ENCODE data around the gene ANK3. TPM values are rescaled to one million over a fixed set of nuclear protein-coding genes. Genes with fewer than 3 reads are reported as not detected.

Gene ANK3
- total RNA-seq, 2 donors from 2014 or later: 46.0 to 47.8 TPM

- no peaks in the 10 kb centered on the region for H3K36me3 ChIP-seq
- H3K27me3 ChIP-seq (replicated peaks; ENCODE audit: insufficient read depth): no peaks in the 10 kb centered on the region
- TF ChIP-seq CTCF (IDR thresholded peaks at IDR 0.05) (peak in 3 of 4 experiments; percentile 48 to 57 (median 53)), POLR2A (IDR thresholded peaks at IDR 0.05) (no peak), POLR2AphosphoS5 (IDR thresholded peaks at IDR 0.05) (no peak)
- no peak overlapping the region for H3K27ac ChIP-seq
- H3K4me3 ChIP-seq: no peak overlapping the region
- intact Hi-C loops (cut with DNase I): loop anchor here (5.0 to 10.0 kb wide), 2 partner anchors 92 to 530 kb away; no protein-coding TSS in a partner anchor
- WGBS: 52% methylated on average over 6 of the region's 6 CpGs
- H3K4me1 ChIP-seq (replicated peaks): no peaks in the 10 kb centered on the region
- no peak for DNase-seq (ENCODE audit: low spot score)
- H3K9me3 ChIP-seq: no peaks in the 10 kb centered on the region
These were observed 274.7 kb downstream of the ANK3 start for GRCh38 chr10:60114765-60115586.

- Histone ChIP-seq H3K4me1 (replicated peaks) (no peaks in the 10 kb centered on the region), H3K9me3 (no peaks in the 10 kb centered on the region), H3K36me3 (no peaks in the 10 kb centered on the region), H3K27ac (no peak overlapping the region), H3K4me3 (no peak overlapping the region), H3K27me3 (replicated peaks; ENCODE audit: insufficient read depth) (no peaks in the 10 kb centered on the region)
- intact Hi-C loops (cut with DNase I): loop anchor here (10.0 kb wide), 1 partner anchor 534 kb away; no protein-coding TSS in a partner anchor
- WGBS: 81% methylated on average over 6 of the region's 6 CpGs
- DNase-seq (ENCODE audit: low spot score): no peak
- TF ChIP-seq CTCF (IDR thresholded peaks at IDR 0.05) (no peak), POLR2AphosphoS5 (IDR thresholded peaks at IDR 0.05) (no peak)
These were observed 278.9 kb downstream of the ANK3 start for GRCh38 chr10:60110739-60111138.

- DNase-seq (ENCODE audit: low spot score): no peak
- Histone ChIP-seq H3K27ac (no peak overlapping the region), H3K4me1 (replicated peaks) (no peaks in the 10 kb centered on the region), H3K36me3 (no peaks in the 10 kb centered on the region), H3K4me3 (no peak overlapping the region), H3K27me3 (replicated peaks; ENCODE audit: insufficient read depth) (no peaks in the 10 kb centered on the region), H3K9me3 (no peaks in the 10 kb centered on the region)
- 66% methylated on average over 5 of the region's 5 CpGs for WGBS
- intact Hi-C loops (cut with DNase I): no loop called here
- no peak for TF ChIP-seq POLR2A (IDR thresholded peaks at IDR 0.05)
- TF ChIP-seq POLR2AphosphoS5 (IDR thresholded peaks at IDR 0.05): no peak
- no peak for TF ChIP-seq CTCF (IDR thresholded peaks at IDR 0.05)
These were observed 282.2 kb downstream of the ANK3 start for GRCh38 chr10:60107308-60107976.

GRCh38 chr10:60105295-60105695 is 284.4 kb downstream of the ANK3 start:
- Histone ChIP-seq H3K9me3 (no peaks in the 10 kb centered on the region), H3K27me3 (replicated peaks; ENCODE audit: insufficient read depth) (no peaks in the 10 kb centered on the region), H3K27ac (no peak overlapping the region), H3K4me1 (replicated peaks) (no peaks in the 10 kb centered on the region), H3K36me3 (no peaks in the 10 kb centered on the region), H3K4me3 (no peak overlapping the region)
- TF ChIP-seq CTCF (IDR thresholded peaks at IDR 0.05) (no peak), POLR2A (IDR thresholded peaks at IDR 0.05) (no peak), POLR2AphosphoS5 (IDR thresholded peaks at IDR 0.05) (no peak)
- intact Hi-C loops (cut with DNase I): no loop called here
- no peak for DNase-seq (ENCODE audit: low spot score)
